CD4-positive, alpha-beta T cell (primary cell): Measurements from ENCODE around the gene PLA2G4B. TPM values are rescaled to one million over a fixed set of nuclear protein-coding genes. Genes with fewer than 3 reads are reported as not detected.

ENCODE experiments used
- ATAC-seq: fragments of 200-7000 bp; cut with Tn5 transposase; one replicate; pipeline ENCODE4 v1.10.0; 2022; ENCODE audit warnings: mild to moderate bottlenecking; ENCODE audit not compliant: poor library complexity
- CTCF ChIA-PET: fragments of 350-600 bp; sonication (Branson Sonifier 250); formaldehyde crosslinking; loops from one replicate; lab custom pipeline; 2021; ENCODE audit warnings: antibody characterized with exemption, inconsistent platforms; lab: Charles Lee
- POLR2A ChIA-PET: fragments of 350-600 bp; sonication (Branson Sonifier 250); formaldehyde crosslinking; loops from one replicate; lab custom pipeline; 2021; ENCODE audit warnings: antibody characterized with exemption, inconsistent platforms; lab: Charles Lee
- DNase-seq, 14 experiments: peaks; one replicate each; pipeline ENCODE4 v3.0.0-alpha.2; 2013 to 2020; ENCODE audit warnings: mixed read lengths in 2 of 14
- H3K27ac ChIP-seq, 2 donors: one replicate each; pipeline versions ENCODE4 v1.5.1 to v1.7.0; 2013; ENCODE audit warnings: low read length in 2 of 2, low read depth in 1 of 2, mild to moderate bottlenecking in 1 of 2
- H3K27me3 ChIP-seq, 2 experiments: 1 replicate in 1 of 2; 2 replicates in 1 of 2; pipeline versions ENCODE4 v1.6.1 to v1.7.0; 2013; ENCODE audit warnings: low read length in 2 of 2, control low read depth in 1 of 2, mild to moderate bottlenecking in 1 of 2, moderate library complexity in 1 of 2; ENCODE audit not compliant: insufficient read depth in 2 of 2, control insufficient read depth in 1 of 2
- H3K36me3 ChIP-seq: one replicate; pipeline ENCODE4 v1.6.1; 2013; ENCODE audit warnings: low read length, control low read depth; ENCODE audit not compliant: insufficient read depth
- H3K4me1 ChIP-seq: one replicate; pipeline ENCODE4 v1.6.1; 2013; ENCODE audit warnings: low read length, control low read depth; ENCODE audit not compliant: insufficient read depth
- H3K4me3 ChIP-seq: one replicate; pipeline ENCODE4 v1.5.1; 2013; ENCODE audit warnings: mild to moderate bottlenecking, low read length, moderate library complexity
- H3K9me3 ChIP-seq, 2 experiments: 1 replicate in 1 of 2; 2 replicates in 1 of 2; pipeline versions ENCODE4 v1.6.1 to v1.7.0; 2013; ENCODE audit warnings: low read length in 2 of 2, mild to moderate bottlenecking in 2 of 2, control low read depth in 1 of 2, moderate library complexity in 1 of 2; ENCODE audit not compliant: control insufficient read depth in 1 of 2, insufficient read depth in 1 of 2
- H3K27ac Mint-ChIP-seq: one replicate; pipeline ENCODE4 v1.8.0; 2020; ENCODE audit warnings: mixed read lengths
- H3K27me3 Mint-ChIP-seq: one replicate; pipeline ENCODE4 v1.8.0; 2021; ENCODE audit warnings: mixed read lengths
- H3K36me3 Mint-ChIP-seq: one replicate; pipeline ENCODE4 v1.8.0; 2021; ENCODE audit warnings: low read depth, mixed read lengths
- H3K4me1 Mint-ChIP-seq: one replicate; pipeline ENCODE4 v1.8.0; 2021; ENCODE audit warnings: low read depth, mixed read lengths
- H3K4me3 Mint-ChIP-seq: one replicate; pipeline ENCODE4 v1.8.0; 2020; ENCODE audit warnings: mild to moderate bottlenecking, mixed read lengths
- H3K9me3 Mint-ChIP-seq: one replicate; pipeline ENCODE4 v1.8.0; 2020; ENCODE audit warnings: mixed read lengths
- intact Hi-C, 2 experiments: fragments of 100-400 bp; cut with DNase I in 1 of 2; cut with micrococcal nuclease in 1 of 2; formaldehyde crosslinking; loops; one replicate each; pipeline versions ENCODE4 v1.15.1 to v1.9.0; 2023 to 2025; cut with DNase I, micrococcal nuclease
- total RNA-seq, 174 experiments: library from RNA in 2 of 174; stranded (reverse) in 2 of 174; gene quantifications; one replicate each; pipeline ENCODE4 v1.2.3 and lab custom pipeline; 2021 to 2026
- TF ChIP-seq, protein P1 (sequence below): fragments of 200-600 bp; IDR thresholded peaks from one replicate; pipeline ENCODE4 v1.8.0; 2022; ENCODE audit warnings: antibody characterized with exemption, mild to moderate bottlenecking

The PLA2G4B gene
- total RNA-seq, 2 experiments from 2014 or later, result 33.7 to 34.6 TPM

DNA sequence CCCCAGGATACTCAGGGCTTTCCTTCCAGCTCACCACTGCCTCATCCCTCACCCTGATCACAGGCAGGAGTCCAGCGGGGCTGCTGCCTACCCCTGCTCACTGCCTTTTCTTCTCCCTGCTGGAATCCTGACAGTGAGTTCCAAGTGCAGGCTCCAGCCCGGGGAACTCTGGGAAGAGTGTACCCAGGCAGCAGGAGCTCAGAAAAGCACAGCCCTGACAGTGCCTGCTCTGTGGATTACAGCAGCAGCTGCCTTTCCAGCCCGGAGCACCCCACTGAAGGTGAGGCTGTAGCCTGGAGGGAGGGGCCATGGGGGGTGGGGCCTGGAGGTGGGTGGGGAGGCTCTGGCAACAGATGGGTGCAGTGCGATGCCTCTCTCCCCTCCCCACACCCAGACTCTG lies 16.8 kb upstream of the PLA2G4B start:
- ATAC-seq (no peak), DNase-seq (no peak)
- Mint-ChIP-seq H3K4me1 (no peaks in the 10 kb centered on the region), H3K36me3 (peaks cover 59% of the 10 kb centered on the region), H3K27me3 (no peaks in the 10 kb centered on the region), H3K9me3 (no peaks in the 10 kb centered on the region), H3K27ac (no peak overlapping the region), H3K4me3 (no peak overlapping the region)
- TF ChIP-seq, protein P1, sequence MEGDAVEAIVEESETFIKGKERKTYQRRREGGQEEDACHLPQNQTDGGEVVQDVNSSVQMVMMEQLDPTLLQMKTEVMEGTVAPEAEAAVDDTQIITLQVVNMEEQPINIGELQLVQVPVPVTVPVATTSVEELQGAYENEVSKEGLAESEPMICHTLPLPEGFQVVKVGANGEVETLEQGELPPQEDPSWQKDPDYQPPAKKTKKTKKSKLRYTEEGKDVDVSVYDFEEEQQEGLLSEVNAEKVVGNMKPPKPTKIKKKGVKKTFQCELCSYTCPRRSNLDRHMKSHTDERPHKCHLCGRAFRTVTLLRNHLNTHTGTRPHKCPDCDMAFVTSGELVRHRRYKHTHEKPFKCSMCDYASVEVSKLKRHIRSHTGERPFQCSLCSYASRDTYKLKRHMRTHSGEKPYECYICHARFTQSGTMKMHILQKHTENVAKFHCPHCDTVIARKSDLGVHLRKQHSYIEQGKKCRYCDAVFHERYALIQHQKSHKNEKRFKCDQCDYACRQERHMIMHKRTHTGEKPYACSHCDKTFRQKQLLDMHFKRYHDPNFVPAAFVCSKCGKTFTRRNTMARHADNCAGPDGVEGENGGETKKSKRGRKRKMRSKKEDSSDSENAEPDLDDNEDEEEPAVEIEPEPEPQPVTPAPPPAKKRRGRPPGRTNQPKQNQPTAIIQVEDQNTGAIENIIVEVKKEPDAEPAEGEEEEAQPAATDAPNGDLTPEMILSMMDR, result no peak
- POLR2A ChIA-PET, result no interaction called here
- H3K4me1 ChIP-seq, result no peaks in the 10 kb centered on the region
- intact Hi-C loops, result no loop called here
- H3K4me3 ChIP-seq, result no peak overlapping the region
- H3K9me3 ChIP-seq, result no peaks in the 10 kb centered on the region
- H3K27me3 ChIP-seq, result no peaks in the 10 kb centered on the region
- H3K36me3 ChIP-seq, result peaks cover 60% of the 10 kb centered on the region
- CTCF ChIA-PET, result no interaction called here
- H3K27ac ChIP-seq, result no peak overlapping the region

- intact Hi-C loops, result no loop called here
- H3K27ac Mint-ChIP-seq, result no peak overlapping the region
- H3K4me1 Mint-ChIP-seq, result no peaks in the 10 kb centered on the region
- Histone ChIP-seq H3K9me3 (no peaks in the 10 kb centered on the region), H3K36me3 (peaks cover 56% of the 10 kb centered on the region), H3K4me1 (peaks cover 5% of the 10 kb centered on the region), H3K4me3 (no peak overlapping the region), H3K27me3 (no peaks in the 10 kb centered on the region), H3K27ac (no peak overlapping the region)
- H3K4me3 Mint-ChIP-seq, result no peak overlapping the region
- ChIA-PET POLR2A (no interaction called here), CTCF (interaction anchor here (1.4 kb wide), 1 partner anchor 82 kb away, joined by 3 read pairs; no protein-coding TSS in a partner anchor)
- H3K36me3 Mint-ChIP-seq, result peaks cover 54% of the 10 kb centered on the region
- no peaks in the 10 kb centered on the region for H3K9me3 Mint-ChIP-seq
- TF ChIP-seq, protein P1, result no peak
- no peak for DNase-seq
- ATAC-seq, result no peak
- no peaks in the 10 kb centered on the region for H3K27me3 Mint-ChIP-seq
These were observed 16.2 kb upstream of the PLA2G4B start for GRCh38 chr15:41822471-41822870.

GRCh38 chr15:41822957-41823356 lies 15.7 kb upstream of the PLA2G4B start:
- CTCF ChIA-PET, result interaction anchor here (1.4 kb wide), 1 partner anchor 82 kb away, joined by 3 read pairs; no protein-coding TSS in a partner anchor
- Mint-ChIP-seq H3K4me1 (no peaks in the 10 kb centered on the region), H3K27me3 (no peaks in the 10 kb centered on the region), H3K4me3 (no peak overlapping the region), H3K9me3 (no peaks in the 10 kb centered on the region), H3K27ac (no peak overlapping the region), H3K36me3 (peaks cover 53% of the 10 kb centered on the region)
- no peaks in the 10 kb centered on the region for H3K27me3 ChIP-seq
- TF ChIP-seq, protein P1, result no peak
- no peak for DNase-seq
- H3K36me3 ChIP-seq, result peaks cover 51% of the 10 kb centered on the region
- no peaks in the 10 kb centered on the region for H3K9me3 ChIP-seq
- ATAC-seq, result no peak
- intact Hi-C loops, result no loop called here
- H3K27ac ChIP-seq, result no peak overlapping the region
- peaks cover 7% of the 10 kb centered on the region for H3K4me1 ChIP-seq
- POLR2A ChIA-PET, result no interaction called here
- no peak overlapping the region for H3K4me3 ChIP-seq
